Loucy (cell line): ENCODE measurements around the gene RPL41.

Source experiments
- H2AFZ ChIP-seq: fragments of 200-600 bp; sonication (generic); 2 replicates; pipeline ENCODE4 v1.6.0; 2016; ENCODE audit warnings: antibody characterized with exemption, mild to moderate bottlenecking, low read length, moderate library complexity
- H3F3A ChIP-seq: fragments of 200-600 bp; 2 replicates; pipeline ENCODE4 v1.6.0; 2016; ENCODE audit warnings: antibody characterized with exemption, low read depth, mild to moderate bottlenecking
- H3K27me3 ChIP-seq: fragments of 200-600 bp; sonication (generic); 2 replicates; pipeline ENCODE4 v1.6.1; 2014; ENCODE audit warnings: low read length, mild to moderate bottlenecking; ENCODE audit not compliant: insufficient read depth, poor library complexity, severe bottlenecking
- H3K36me3 ChIP-seq: fragments of 200-600 bp; sonication (generic); 2 replicates; pipeline ENCODE4 v1.6.1; 2016; ENCODE audit warnings: low read length; ENCODE audit not compliant: insufficient read depth
- H3K4me1 ChIP-seq: fragments of 200-600 bp; sonication (generic); 2 replicates; pipeline ENCODE4 v1.5.1; 2014; ENCODE audit warnings: low read length, mild to moderate bottlenecking; ENCODE audit not compliant: insufficient read depth, poor library complexity, severe bottlenecking
- H3K4me2 ChIP-seq: fragments of 200-600 bp; sonication (generic); 2 replicates; pipeline ENCODE4 v1.6.0; 2014; ENCODE audit warnings: antibody characterized with exemption, low read length, low read depth, mild to moderate bottlenecking; ENCODE audit not compliant: poor library complexity, severe bottlenecking
- H3K4me3 ChIP-seq: fragments of 200-600 bp; sonication (generic); 2 replicates; pipeline ENCODE4 v1.5.1; 2014; ENCODE audit warnings: low read length, mild to moderate bottlenecking, mixed read lengths; ENCODE audit not compliant: poor library complexity, severe bottlenecking
- H3K79me2 ChIP-seq: fragments of 200-600 bp; sonication (generic); 2 replicates; pipeline ENCODE4 v1.6.1; 2014; ENCODE audit warnings: low read length; ENCODE audit not compliant: insufficient read depth
- H3K9ac ChIP-seq: fragments of 200-600 bp; sonication (generic); 2 replicates; pipeline ENCODE4 v1.6.0; 2014; ENCODE audit warnings: mild to moderate bottlenecking, low read depth, low read length, moderate library complexity; ENCODE audit not compliant: poor library complexity, severe bottlenecking
- H3K9me2 ChIP-seq: fragments of 200-600 bp; sonication (generic); replicated peaks from 2 replicates; pipeline ENCODE4 v1.6.1; 2016; ENCODE audit warnings: low read depth, low read length, mixed read lengths
- H3K9me3 ChIP-seq: fragments of 200-600 bp; sonication (generic); 2 replicates; pipeline ENCODE4 v1.6.1; 2014; ENCODE audit warnings: mild to moderate bottlenecking, antibody characterized with exemption, low read length, low read depth; ENCODE audit not compliant: insufficient read depth
- H4K20me1 ChIP-seq: fragments of 200-600 bp; sonication (generic); 2 replicates; pipeline ENCODE4 v1.6.0; 2014; ENCODE audit warnings: antibody characterized with exemption, low read length, mild to moderate bottlenecking; ENCODE audit not compliant: insufficient read depth, poor library complexity, severe bottlenecking
- EZH2phosphoT487 ChIP-seq: fragments of 200-600 bp; IDR thresholded peaks from 2 replicates; pipeline ENCODE4 v1.6.1; 2018; ENCODE audit warnings: antibody characterized with exemption, mild to moderate bottlenecking, moderate library complexity, borderline replicate concordance
- TF ChIP-seq, protein P1 (sequence below): fragments of 200-600 bp; sonication (generic); conservative IDR thresholded peaks from 2 replicates; pipeline ENCODE4 v1.5.1; 2014; ENCODE audit warnings: mild to moderate bottlenecking, antibody characterized with exemption, low read length

The RPL41 gene

DNA sequence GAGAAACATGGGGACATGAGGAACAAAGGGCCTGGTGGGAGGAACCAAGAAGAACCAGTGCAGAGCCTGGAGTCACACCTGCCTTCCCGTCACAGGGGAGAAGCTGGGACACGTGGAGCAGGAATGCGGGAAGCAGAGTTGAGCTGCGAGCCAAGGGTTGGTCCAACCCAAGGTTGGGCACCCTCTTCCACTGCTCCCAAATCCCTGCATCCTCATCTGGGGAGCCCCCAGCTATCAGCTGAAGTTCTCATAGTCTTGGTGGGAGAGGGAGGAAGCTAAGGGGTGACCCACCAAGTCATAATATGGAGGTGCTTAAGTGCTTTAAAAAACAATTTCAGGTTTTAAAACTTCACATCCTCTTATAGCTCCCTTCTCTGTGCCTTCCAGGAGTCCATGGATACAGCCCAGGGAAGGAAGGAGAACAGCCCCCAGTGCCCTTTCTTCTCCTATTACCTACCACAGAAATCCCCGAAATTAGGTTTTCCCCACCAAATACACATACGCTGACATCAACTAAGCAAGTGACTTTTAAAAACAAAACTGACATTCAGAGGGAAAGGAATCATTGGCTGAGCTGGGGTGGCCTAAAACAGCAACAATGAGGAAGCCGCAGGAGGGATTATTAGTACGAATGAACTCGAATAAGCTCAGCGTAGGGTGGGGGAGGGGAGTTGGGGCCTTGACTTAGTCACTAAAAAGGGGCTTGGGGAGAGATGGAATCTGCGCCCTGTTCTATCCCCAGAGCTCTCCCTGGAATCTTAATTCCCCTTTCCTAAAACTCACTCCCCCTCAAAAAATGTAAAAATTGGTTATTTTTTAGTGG, 46.2 kb downstream of the RPL41 start:
- peaks cover 44% of the 10 kb centered on the region for H4K20me1 ChIP-seq
- H3K4me2 ChIP-seq = no peak overlapping the region
- H3K9me2 ChIP-seq = no peaks in the 10 kb centered on the region
- H3K9me3 ChIP-seq = no peaks in the 10 kb centered on the region
- H3K36me3 ChIP-seq = peaks cover 75% of the 10 kb centered on the region; the same call in 1 of the 2 replicates
- no peak overlapping the region for H2AFZ ChIP-seq
- no peak overlapping the region for H3K4me3 ChIP-seq
- no peaks in the 10 kb centered on the region for H3K27me3 ChIP-seq
- no peak overlapping the region for H3K9ac ChIP-seq
- TF ChIP-seq EZH2phosphoT487 = no peak
- TF ChIP-seq, protein P1, sequence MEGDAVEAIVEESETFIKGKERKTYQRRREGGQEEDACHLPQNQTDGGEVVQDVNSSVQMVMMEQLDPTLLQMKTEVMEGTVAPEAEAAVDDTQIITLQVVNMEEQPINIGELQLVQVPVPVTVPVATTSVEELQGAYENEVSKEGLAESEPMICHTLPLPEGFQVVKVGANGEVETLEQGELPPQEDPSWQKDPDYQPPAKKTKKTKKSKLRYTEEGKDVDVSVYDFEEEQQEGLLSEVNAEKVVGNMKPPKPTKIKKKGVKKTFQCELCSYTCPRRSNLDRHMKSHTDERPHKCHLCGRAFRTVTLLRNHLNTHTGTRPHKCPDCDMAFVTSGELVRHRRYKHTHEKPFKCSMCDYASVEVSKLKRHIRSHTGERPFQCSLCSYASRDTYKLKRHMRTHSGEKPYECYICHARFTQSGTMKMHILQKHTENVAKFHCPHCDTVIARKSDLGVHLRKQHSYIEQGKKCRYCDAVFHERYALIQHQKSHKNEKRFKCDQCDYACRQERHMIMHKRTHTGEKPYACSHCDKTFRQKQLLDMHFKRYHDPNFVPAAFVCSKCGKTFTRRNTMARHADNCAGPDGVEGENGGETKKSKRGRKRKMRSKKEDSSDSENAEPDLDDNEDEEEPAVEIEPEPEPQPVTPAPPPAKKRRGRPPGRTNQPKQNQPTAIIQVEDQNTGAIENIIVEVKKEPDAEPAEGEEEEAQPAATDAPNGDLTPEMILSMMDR = no peak
- peaks cover 25% of the 10 kb centered on the region for H3K4me1 ChIP-seq
- H3F3A ChIP-seq = no peaks in the 10 kb centered on the region
- H3K79me2 ChIP-seq = peaks cover 40% of the 10 kb centered on the region

DNA sequence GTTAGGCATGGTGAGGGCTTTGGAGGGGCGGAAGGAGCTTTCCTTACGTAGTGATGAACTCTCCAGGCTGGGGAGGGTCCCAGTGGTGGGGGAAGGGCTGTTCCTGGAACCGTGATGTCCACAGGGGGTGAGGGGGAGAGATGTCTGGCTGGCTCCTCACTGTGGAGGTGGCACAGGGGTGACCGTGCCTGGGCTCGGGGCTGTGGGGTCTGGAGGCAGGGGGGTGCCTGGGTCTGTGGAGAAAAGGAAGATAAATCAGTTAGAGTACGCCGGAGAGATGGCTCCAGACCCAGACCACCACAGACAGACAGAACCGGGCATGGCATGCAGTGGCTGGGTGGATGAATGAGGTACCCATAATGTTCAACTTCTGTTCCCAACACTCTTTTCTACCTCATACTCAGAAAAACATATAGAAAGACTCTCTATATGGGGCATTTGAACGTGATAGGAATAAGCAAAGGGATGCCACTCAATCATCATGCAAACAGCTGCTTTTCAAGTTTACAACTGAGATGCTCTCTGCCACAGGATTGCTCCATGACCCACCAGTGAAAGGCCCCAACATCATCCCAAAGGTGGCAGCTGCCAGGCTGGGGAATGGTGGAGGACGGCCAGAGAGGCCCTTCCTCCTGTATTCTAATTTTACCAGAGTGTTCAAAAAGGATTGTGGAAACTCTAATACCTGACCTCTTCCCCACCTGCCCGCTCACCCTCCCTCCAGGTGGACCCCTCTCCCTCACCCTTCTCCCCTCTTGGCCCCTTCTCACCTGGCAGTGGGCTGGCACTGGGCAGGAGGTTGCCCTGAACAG, 47.3 kb downstream of the RPL41 start:
- Histone ChIP-seq H3K9me3 (no peaks in the 10 kb centered on the region), H3K79me2 (peaks cover 34% of the 10 kb centered on the region), H3K4me3 (no peak overlapping the region), H3K4me2 (no peak overlapping the region), H3K36me3 (peaks cover 81% of the 10 kb centered on the region; the same call in 1 of the 2 replicates), H3F3A (no peaks in the 10 kb centered on the region), H4K20me1 (peaks cover 40% of the 10 kb centered on the region), H3K9ac (no peak overlapping the region), H3K27me3 (no peaks in the 10 kb centered on the region), H3K9me2 (no peaks in the 10 kb centered on the region), H3K4me1 (peaks cover 24% of the 10 kb centered on the region), H2AFZ (no peak overlapping the region)
- TF ChIP-seq EZH2phosphoT487 = no peak
- TF ChIP-seq, protein P1 = no peak

DNA sequence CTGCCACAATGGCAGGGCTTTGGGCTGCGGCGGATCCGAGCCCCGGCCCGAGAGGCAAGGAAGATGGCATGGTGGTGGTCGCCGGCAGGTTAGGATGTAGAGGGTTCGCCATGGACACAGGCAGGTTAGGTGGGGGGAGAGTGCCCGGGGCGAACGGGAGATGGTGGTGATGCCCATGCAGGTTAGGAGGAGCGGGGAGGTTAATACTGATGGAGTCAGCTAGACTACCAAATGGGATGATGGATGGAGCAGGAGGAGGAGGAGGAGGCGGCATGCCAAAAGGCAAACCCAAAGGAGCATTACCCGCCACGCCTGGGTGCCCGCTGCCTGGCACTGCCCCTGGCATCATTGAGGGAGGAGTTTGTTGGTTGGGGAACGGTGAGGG, 47.9 kb downstream of the RPL41 start:
- Histone ChIP-seq H2AFZ (no peak overlapping the region), H3K79me2 (peaks cover 28% of the 10 kb centered on the region), H4K20me1 (peaks cover 34% of the 10 kb centered on the region), H3K4me1 (peaks cover 18% of the 10 kb centered on the region), H3K4me2 (no peak overlapping the region), H3K9me3 (no peaks in the 10 kb centered on the region), H3K9me2 (no peaks in the 10 kb centered on the region), H3K27me3 (no peaks in the 10 kb centered on the region), H3F3A (no peaks in the 10 kb centered on the region), H3K36me3 (peaks cover 85% of the 10 kb centered on the region; the same call in 1 of the 2 replicates), H3K4me3 (no peak overlapping the region), H3K9ac (no peak overlapping the region)
- no peak for TF ChIP-seq EZH2phosphoT487
- TF ChIP-seq, protein P1 = no peak
